PC-3 (cell line): Measurements from ENCODE around the gene KIRREL1. TPM values are rescaled to one million over a fixed set of nuclear protein-coding genes. Genes with fewer than 3 reads are reported as not detected.

Experiments
- ATAC-seq: fragments of 200-7000 bp; cut with Tn5 transposase; 2 replicates; pipeline ENCODE4 v1.9.1; 2020; ENCODE audit warnings: mild to moderate bottlenecking, moderate library complexity
- BruUV-seq: library from RNA; stranded (reverse); fragments of 400-500 nt; replicated peaks from 2 replicates; lab custom pipeline; 2021; lab: Mats Ljungman, UMichigan
- CTCF ChIA-PET: fragments of 300-600 bp; sonication (Branson Sonifier 250); formaldehyde crosslinking; loops from one replicate; lab custom pipeline; 2022; ENCODE audit warnings: antibody characterized with exemption; lab: Charles Lee
- POLR2A ChIA-PET: fragments of 300-600 bp; sonication (Branson Sonifier 250); formaldehyde crosslinking; loops from one replicate; lab custom pipeline; 2022; ENCODE audit warnings: antibody characterized with exemption; ENCODE audit not compliant: unreplicated experiment; lab: Charles Lee
- DNase-seq: peaks from one replicate; pipeline ENCODE4 v3.0.0-alpha.2; 2015
- H2AFZ ChIP-seq: fragments of 300-600 bp; sonication (generic); 2 replicates; pipeline ENCODE4 v1.6.0; 2016; ENCODE audit warnings: antibody characterized with exemption, low read length
- H3F3A ChIP-seq: fragments of 300-600 bp; sonication (generic); one replicate; pipeline ENCODE4 v1.6.0; 2017; ENCODE audit warnings: antibody characterized with exemption, low read length, control low read depth, mild to moderate bottlenecking; ENCODE audit not compliant: unreplicated experiment
- H3K27ac ChIP-seq: fragments of 300-600 bp; sonication (generic); 2 replicates; pipeline ENCODE4 v1.5.1; 2016; ENCODE audit warnings: mild to moderate bottlenecking, low read length
- H3K27me3 ChIP-seq: fragments of 300-600 bp; sonication (generic); 2 replicates; pipeline ENCODE4 v1.6.1; 2016; ENCODE audit warnings: low read length, mixed read lengths
- H3K36me3 ChIP-seq: fragments of 300-600 bp; sonication (generic); 2 replicates; pipeline ENCODE4 v1.6.1; 2016; ENCODE audit warnings: low read depth, mixed run types, low read length, mixed read lengths
- H3K4me1 ChIP-seq: fragments of 300-600 bp; sonication (generic); 2 replicates; pipeline ENCODE4 v1.5.1; 2016; ENCODE audit warnings: low read length; ENCODE audit not compliant: insufficient read depth
- H3K4me2 ChIP-seq: fragments of 300-600 bp; sonication (generic); 2 replicates; pipeline ENCODE4 v1.6.0; 2016; ENCODE audit warnings: low read length
- H3K4me3 ChIP-seq: fragments of 300-600 bp; sonication (generic); 2 replicates; pipeline ENCODE4 v1.5.1; 2016; ENCODE audit warnings: mild to moderate bottlenecking, low read length, mixed read lengths
- H3K79me2 ChIP-seq: fragments of 300-600 bp; sonication (generic); 2 replicates; pipeline ENCODE4 v1.6.1; 2017; ENCODE audit warnings: low read length, mixed read lengths
- H3K9ac ChIP-seq: fragments of 300-600 bp; sonication (generic); 2 replicates; pipeline ENCODE4 v1.6.0; 2016; ENCODE audit warnings: mild to moderate bottlenecking, low read length
- H3K9me2 ChIP-seq: fragments of 300-600 bp; sonication (generic); replicated peaks from 2 replicates; pipeline ENCODE4 v1.6.1; 2016; ENCODE audit warnings: mixed run types, low read length, mixed read lengths
- H3K9me3 ChIP-seq: fragments of 300-600 bp; sonication (generic); 2 replicates; pipeline ENCODE4 v1.6.1; 2016; ENCODE audit warnings: low read length, mixed read lengths
- H4K20me1 ChIP-seq: fragments of 300-600 bp; sonication (generic); 2 replicates; pipeline ENCODE4 v1.6.1; 2016; ENCODE audit warnings: low read length, mixed read lengths
- CTCF ChIP-seq: fragments of 300-600 bp; sonication (generic); conservative IDR thresholded peaks from 2 replicates; pipeline ENCODE4 v1.5.1; 2017; ENCODE audit warnings: antibody characterized with exemption, low read depth, mild to moderate bottlenecking, low read length
- EZH2 ChIP-seq: fragments of 300-600 bp; sonication (generic); IDR thresholded peaks from one replicate; pipeline ENCODE4 v1.6.1; 2017; ENCODE audit warnings: antibody characterized with exemption, mild to moderate bottlenecking, low read length; ENCODE audit not compliant: unreplicated experiment
- EZH2phosphoT487 ChIP-seq: fragments of 300-600 bp; sonication (generic); IDR thresholded peaks from 2 replicates; pipeline ENCODE4 v1.6.1; 2018; ENCODE audit warnings: mild to moderate bottlenecking, antibody characterized with exemption, low read length, borderline replicate concordance
- intact Hi-C: fragments of 100-400 bp; cut with micrococcal nuclease; formaldehyde crosslinking; loops from 2 replicates; pipeline ENCODE4 v1.9.0; 2023
- total RNA-seq: library from RNA; depleted of rRNA; stranded (reverse); fragments of >200 nt; gene quantifications from 2 replicates; pipeline ENCODE4 v1.2.3, GENCODE V29; 2014

The KIRREL1 gene
- total RNA-seq, 1 experiment from 2014 or later: 49.8 TPM

- H3K27me3 ChIP-seq: peaks cover 4% of the 10 kb centered on the region; the same call in 1 of the 2 replicates
- no TSS peak for BruUV-seq
- no peak overlapping the region for H3K4me2 ChIP-seq
- H3K4me1 ChIP-seq: peaks cover 18% of the 10 kb centered on the region
- H3K4me3 ChIP-seq: no peak overlapping the region
- no peak overlapping the region for H2AFZ ChIP-seq
- ChIA-PET POLR2A (no interaction called here), CTCF (no interaction called here)
- no peaks in the 10 kb centered on the region for H3K79me2 ChIP-seq
- ATAC-seq: no peak
- no peak for TF ChIP-seq EZH2phosphoT487
- no peak for TF ChIP-seq CTCF
- no peak for TF ChIP-seq EZH2
- no peaks in the 10 kb centered on the region for H4K20me1 ChIP-seq
- no peaks in the 10 kb centered on the region for H3K9me2 ChIP-seq
- H3K36me3 ChIP-seq: no peaks in the 10 kb centered on the region
- intact Hi-C loops: no loop called here
- peaks cover 6% of the 10 kb centered on the region; the same call in 1 of the 2 replicates for H3K9me3 ChIP-seq
- no peaks in the 10 kb centered on the region for H3F3A ChIP-seq
- no peak overlapping the region for H3K9ac ChIP-seq
- H3K27ac ChIP-seq: no peak overlapping the region
- DNase-seq: no peak
These were observed 21.7 kb upstream of the KIRREL1 start for GRCh38 chr1:157971769-157972168.

- Histone ChIP-seq H2AFZ (no peak overlapping the region), H3K4me1 (no peaks in the 10 kb centered on the region; the same call in 1 of the 2 replicates), H3K27me3 (peaks cover 4% of the 10 kb centered on the region), H3K27ac (no peak overlapping the region), H3K9me3 (peaks cover 6% of the 10 kb centered on the region; the same call in 1 of the 2 replicates), H3F3A (no peaks in the 10 kb centered on the region), H3K9ac (no peak overlapping the region), H3K79me2 (no peaks in the 10 kb centered on the region), H3K9me2 (no peaks in the 10 kb centered on the region), H3K4me2 (no peak overlapping the region), H3K36me3 (no peaks in the 10 kb centered on the region), H3K4me3 (no peak overlapping the region), H4K20me1 (no peaks in the 10 kb centered on the region)
- ChIA-PET POLR2A (no interaction called here), CTCF (no interaction called here)
- ATAC-seq: no peak
- DNase-seq: no peak
- no TSS peak for BruUV-seq
- no peak for TF ChIP-seq EZH2phosphoT487
- TF ChIP-seq CTCF: no peak
- no peak for TF ChIP-seq EZH2
- intact Hi-C loops: no loop called here
These were observed 18.1 kb upstream of the KIRREL1 start for GRCh38 chr1:157975228-157975950.

- no peak for DNase-seq
- ChIA-PET CTCF (no interaction called here), POLR2A (no interaction called here)
- no peaks in the 10 kb centered on the region for H3K9me2 ChIP-seq
- H3K36me3 ChIP-seq: no peaks in the 10 kb centered on the region
- TF ChIP-seq EZH2: no peak
- TF ChIP-seq EZH2phosphoT487: no peak
- TF ChIP-seq CTCF: no peak
- H3K4me2 ChIP-seq: no peak overlapping the region
- H2AFZ ChIP-seq: no peak overlapping the region
- no peaks in the 10 kb centered on the region for H3K4me1 ChIP-seq
- H3K79me2 ChIP-seq: no peaks in the 10 kb centered on the region
- no peaks in the 10 kb centered on the region for H3F3A ChIP-seq
- no TSS peak for BruUV-seq
- H3K27ac ChIP-seq: no peak overlapping the region
- no peak overlapping the region for H3K4me3 ChIP-seq
- intact Hi-C loops: no loop called here
- no peak for ATAC-seq
- no peak overlapping the region for H3K9ac ChIP-seq
- H3K27me3 ChIP-seq: peaks cover 8% of the 10 kb centered on the region
- peaks cover under 1% of the 10 kb centered on the region; the same call in 1 of the 2 replicates for H3K9me3 ChIP-seq
- no peaks in the 10 kb centered on the region for H4K20me1 ChIP-seq
These were observed 16.6 kb upstream of the KIRREL1 start for GRCh38 chr1:157976888-157977287.
